ENCODE measurements around the gene EXOC8.

- TF ChIP-seq CTCF (IDR thresholded peaks at IDR 0.05 in 8 of 11, conservative IDR thresholded peaks at IDR 0.05 in 3 of 11) (no peak), POLR2A (IDR thresholded peaks at IDR 0.05) (no peak), POLR2AphosphoS5 (IDR thresholded peaks at IDR 0.05) (no peak)
These were observed 4.9 kb downstream of the EXOC8 start for GRCh38 chr1:231332761-231333160.

Measured in spleen (tissue), 7 donors.